Thyroid gland (tissue), 4 donors: ENCODE measurements around the gene WNT3.

Experiments used
- POLR2A ChIP-seq, 2 donors: fragments of 450-650 bp; IDR thresholded peaks; one replicate each; pipeline ENCODE4 v1.6.1; 2017; ENCODE audit warnings: antibody characterized with exemption in 2 of 2, mild to moderate bottlenecking in 2 of 2, moderate library complexity in 1 of 2
- TF ChIP-seq, protein P1 (sequence below), 6 experiments: fragments of 200-600 bp in 3 of 6; fragments of 450-650 bp in 3 of 6; sonication (generic) in 3 of 6; IDR thresholded peaks; one replicate each; pipeline ENCODE4 v1.5.1; 2016 to 2019; ENCODE audit warnings: antibody characterized with exemption in 6 of 6, mild to moderate bottlenecking in 2 of 6, inconsistent platforms in 1 of 6, moderate library complexity in 1 of 6

DNA sequence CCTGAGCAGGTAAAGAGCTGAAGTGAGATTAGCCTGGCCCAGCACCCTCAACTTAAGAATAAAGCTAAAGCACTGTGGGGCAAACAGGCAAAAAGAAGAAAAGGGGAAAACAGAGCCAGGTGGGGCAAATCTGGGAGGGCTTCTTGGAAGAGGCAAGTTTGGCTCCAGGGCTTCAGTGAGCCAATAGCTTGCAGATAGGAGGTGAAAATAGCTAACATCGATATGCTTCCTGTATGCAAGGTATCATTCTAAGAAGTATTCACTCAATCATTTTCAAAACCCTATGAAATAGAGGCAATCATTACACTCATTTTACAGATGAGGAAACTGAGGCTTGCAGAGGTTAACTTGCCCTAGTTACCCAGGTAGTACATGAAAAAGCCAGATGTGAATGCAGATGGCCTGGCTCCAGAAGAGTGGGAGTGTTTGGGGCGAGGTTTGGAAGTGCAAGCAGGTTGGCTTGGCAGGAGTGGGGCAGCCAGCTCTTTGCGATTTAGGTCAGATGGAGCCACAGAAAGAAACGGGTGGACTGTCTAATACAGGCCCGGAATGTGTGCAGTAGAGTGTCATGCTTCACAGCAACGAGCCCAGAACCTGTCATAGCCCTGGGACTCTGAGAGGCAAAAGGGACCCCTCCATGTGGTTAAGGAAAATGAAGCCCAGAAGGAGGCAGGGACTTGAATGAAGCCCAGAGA is 5.7 kb downstream of the WNT3 start:
- TF ChIP-seq, protein P1, sequence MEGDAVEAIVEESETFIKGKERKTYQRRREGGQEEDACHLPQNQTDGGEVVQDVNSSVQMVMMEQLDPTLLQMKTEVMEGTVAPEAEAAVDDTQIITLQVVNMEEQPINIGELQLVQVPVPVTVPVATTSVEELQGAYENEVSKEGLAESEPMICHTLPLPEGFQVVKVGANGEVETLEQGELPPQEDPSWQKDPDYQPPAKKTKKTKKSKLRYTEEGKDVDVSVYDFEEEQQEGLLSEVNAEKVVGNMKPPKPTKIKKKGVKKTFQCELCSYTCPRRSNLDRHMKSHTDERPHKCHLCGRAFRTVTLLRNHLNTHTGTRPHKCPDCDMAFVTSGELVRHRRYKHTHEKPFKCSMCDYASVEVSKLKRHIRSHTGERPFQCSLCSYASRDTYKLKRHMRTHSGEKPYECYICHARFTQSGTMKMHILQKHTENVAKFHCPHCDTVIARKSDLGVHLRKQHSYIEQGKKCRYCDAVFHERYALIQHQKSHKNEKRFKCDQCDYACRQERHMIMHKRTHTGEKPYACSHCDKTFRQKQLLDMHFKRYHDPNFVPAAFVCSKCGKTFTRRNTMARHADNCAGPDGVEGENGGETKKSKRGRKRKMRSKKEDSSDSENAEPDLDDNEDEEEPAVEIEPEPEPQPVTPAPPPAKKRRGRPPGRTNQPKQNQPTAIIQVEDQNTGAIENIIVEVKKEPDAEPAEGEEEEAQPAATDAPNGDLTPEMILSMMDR (IDR thresholded peaks at IDR 0.05): no peak
- TF ChIP-seq POLR2A (IDR thresholded peaks at IDR 0.05): no peak
